Muscle of leg (tissue), 11 donors: ENCODE measurements around the gene TMEM132D. TPM values are rescaled to one million over a fixed set of nuclear protein-coding genes. Genes with fewer than 3 reads are reported as not detected.

Experiments used
- DNase-seq: peaks from one replicate; pipeline ENCODE4 v3.0.0; 2013
- H3K27ac ChIP-seq: one replicate; pipeline ENCODE4 v1.5.1; 2013; ENCODE audit warnings: mild to moderate bottlenecking, low read length, control low read depth
- H3K27me3 ChIP-seq: one replicate; pipeline ENCODE4 v1.6.1; 2013; ENCODE audit warnings: low read length; ENCODE audit not compliant: control insufficient read depth, insufficient read depth
- H3K36me3 ChIP-seq: one replicate; pipeline ENCODE4 v1.6.1; 2013; ENCODE audit warnings: low read length; ENCODE audit not compliant: control insufficient read depth, insufficient read depth
- H3K4me1 ChIP-seq: one replicate; pipeline ENCODE4 v1.6.1; 2013; ENCODE audit warnings: low read length; ENCODE audit not compliant: control insufficient read depth, insufficient read depth
- H3K4me3 ChIP-seq: one replicate; pipeline ENCODE4 v1.5.1; 2013; ENCODE audit warnings: low read length, control low read depth
- H3K9me3 ChIP-seq: replicated peaks from 2 replicates; pipeline ENCODE4 v1.6.1; 2013; ENCODE audit warnings: low read depth, low read length; ENCODE audit not compliant: control insufficient read depth
- WGBS: methylation state at CpG from one replicate; pipeline ENCODE4 v1.1.5; 2013; ENCODE audit warnings: missing lambda C conversion rate; ENCODE audit not compliant: insufficient coverage; 5-methylcytosine and 5-hydroxymethylcytosine counted together
- polyA plus RNA-seq, 8 donors: library from polyadenylated mRNA; unstranded; fragments of 120-200 nt; gene quantifications; one replicate each; pipeline versions ENCODE4 v1.2.1 to v1.2.3, GENCODE V29; 2013; ENCODE audit warnings: inconsistent platforms in 1 of 8, low replicate concordance in 1 of 8; ENCODE audit not compliant: insufficient read length in 8 of 8, insufficient read depth in 1 of 8
- total RNA-seq: library from RNA; stranded (reverse); fragments of 120-200 nt; gene quantifications from one replicate; pipeline ENCODE4 v1.2.4, GENCODE V29; 2013

Gene TMEM132D
- total and polyA plus RNA-seq, 9 donors, result 0.44 to 2.0 (median 0.85) TPM

GRCh38 chr12:129136694-129137325, 767.0 kb downstream of the TMEM132D start:
- no peak for DNase-seq
- Histone ChIP-seq H3K36me3 (no peaks in the 10 kb centered on the region), H3K27ac (no peak overlapping the region), H3K27me3 (no peaks in the 10 kb centered on the region), H3K9me3 (no peaks in the 10 kb centered on the region), H3K4me1 (no peaks in the 10 kb centered on the region), H3K4me3 (no peak overlapping the region)
- WGBS, result 90% methylated on average over 3 of the region's 3 CpGs

DNA sequence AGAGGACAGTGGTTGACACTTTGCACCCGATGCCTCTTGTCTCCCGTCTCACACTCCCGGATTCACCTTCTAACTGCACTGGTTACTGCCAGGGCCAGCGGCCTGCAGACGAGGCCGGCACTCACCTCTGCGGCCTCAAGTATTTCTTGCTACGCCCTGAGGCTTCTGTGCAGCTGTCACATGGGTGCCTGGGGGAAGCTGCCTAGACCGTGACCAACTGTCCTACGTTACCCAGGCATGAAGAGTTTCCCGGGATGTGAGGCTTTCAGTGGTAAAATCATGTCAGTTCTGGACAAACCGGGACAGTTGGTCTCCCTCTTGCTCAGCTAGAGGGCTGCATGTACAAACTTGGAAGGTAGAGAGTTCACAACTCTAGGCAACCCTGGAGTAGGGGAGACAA, 776.1 kb downstream of the TMEM132D start:
- Histone ChIP-seq H3K9me3 (no peaks in the 10 kb centered on the region), H3K36me3 (no peaks in the 10 kb centered on the region), H3K27me3 (no peaks in the 10 kb centered on the region), H3K4me3 (no peak overlapping the region), H3K27ac (no peak overlapping the region), H3K4me1 (peaks cover 6% of the 10 kb centered on the region)
- DNase-seq, result peak; percentile 26
- WGBS, result 63% methylated on average over 12 of the region's 12 CpGs

GRCh38 chr12:129127211-129127610, 776.6 kb downstream of the TMEM132D start:
- Histone ChIP-seq H3K4me3 (no peak overlapping the region), H3K4me1 (peaks cover 6% of the 10 kb centered on the region), H3K27me3 (no peaks in the 10 kb centered on the region), H3K9me3 (no peaks in the 10 kb centered on the region), H3K27ac (no peak overlapping the region), H3K36me3 (no peaks in the 10 kb centered on the region)
- 74% methylated on average over 6 of the region's 9 CpGs for WGBS
- DNase-seq, result peak; percentile 19

GRCh38 chr12:129119537-129119936, 784.3 kb downstream of the TMEM132D start:
- H3K27ac ChIP-seq, result no peak overlapping the region
- no peaks in the 10 kb centered on the region for H3K4me1 ChIP-seq
- no peak overlapping the region for H3K4me3 ChIP-seq
- WGBS, result 43% methylated on average over 1 of the region's 1 CpG
- H3K27me3 ChIP-seq, result no peaks in the 10 kb centered on the region
- no peaks in the 10 kb centered on the region for H3K9me3 ChIP-seq
- no peaks in the 10 kb centered on the region for H3K36me3 ChIP-seq
- DNase-seq, result peak; percentile 36

DNA sequence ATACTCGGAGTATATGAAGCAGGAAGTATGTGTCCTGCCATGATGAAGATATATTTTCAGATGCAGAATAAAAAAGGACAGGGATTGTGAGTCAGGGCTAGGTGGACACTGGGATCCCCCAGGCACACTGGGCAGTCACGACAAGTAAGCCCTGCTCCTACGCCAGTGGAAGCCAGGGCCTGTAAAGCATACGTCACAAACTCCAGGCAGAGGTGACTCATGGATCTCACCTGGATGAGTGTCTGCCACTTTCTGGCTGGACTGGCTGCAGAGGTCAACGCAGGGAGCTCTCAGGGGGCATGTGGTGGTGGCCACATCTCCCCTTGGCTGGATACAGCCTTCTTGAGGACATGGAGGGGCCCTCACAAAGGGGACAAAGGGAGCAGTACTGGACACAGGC, 788.3 kb downstream of the TMEM132D start:
- Histone ChIP-seq H3K27ac (no peak overlapping the region), H3K27me3 (no peaks in the 10 kb centered on the region), H3K9me3 (no peaks in the 10 kb centered on the region), H3K4me1 (no peaks in the 10 kb centered on the region), H3K36me3 (no peaks in the 10 kb centered on the region), H3K4me3 (no peak overlapping the region)
- WGBS, result 68% methylated on average over 5 of the region's 5 CpGs
- no peak for DNase-seq

GRCh38 chr12:129110575-129110974, 793.2 kb downstream of the TMEM132D start:
- WGBS, result 80% methylated on average over 1 of the region's 8 CpGs
- no peaks in the 10 kb centered on the region for H3K36me3 ChIP-seq
- DNase-seq, result no peak

GRCh38 chr12:129109174-129110001, 794.4 kb downstream of the TMEM132D start:
- H3K27ac ChIP-seq, result no peak overlapping the region

More at GRCh38 chr12:129110575-129110974, 793.2 kb downstream of the TMEM132D start:
- no peaks in the 10 kb centered on the region for H3K27me3 ChIP-seq
- H3K4me1 ChIP-seq, result no peaks in the 10 kb centered on the region
- H3K9me3 ChIP-seq, result no peaks in the 10 kb centered on the region
- H3K4me3 ChIP-seq, result no peak overlapping the region
- no peak overlapping the region for H3K27ac ChIP-seq

DNA sequence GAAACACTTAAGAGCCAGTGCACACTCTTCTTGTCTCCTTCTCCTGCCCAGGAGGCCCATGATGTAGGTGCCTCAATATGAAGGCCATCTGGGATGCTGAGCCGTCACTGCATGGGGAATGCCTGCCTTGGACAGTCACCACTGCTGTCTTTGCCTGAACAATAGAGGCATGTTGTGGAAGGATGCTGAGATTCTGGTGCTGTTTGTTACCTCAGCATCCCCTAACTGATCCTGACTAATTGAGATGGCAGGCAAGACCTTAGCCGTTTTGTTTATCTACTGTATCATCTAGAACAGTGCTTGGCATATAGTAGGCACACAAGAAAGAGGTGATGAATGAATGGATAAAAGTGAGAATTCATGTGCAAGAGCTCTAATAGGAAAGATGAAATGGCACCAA, 797.1 kb downstream of the TMEM132D start:
- Histone ChIP-seq H3K36me3 (no peaks in the 10 kb centered on the region), H3K27me3 (no peaks in the 10 kb centered on the region), H3K4me3 (no peak overlapping the region), H3K4me1 (peaks cover 6% of the 10 kb centered on the region), H3K27ac (no peak overlapping the region), H3K9me3 (no peaks in the 10 kb centered on the region)
- DNase-seq, result no peak
- WGBS, result no CpG with 5 or more reads among the region's 2 CpGs

More at GRCh38 chr12:129109174-129110001, 794.4 kb downstream of the TMEM132D start:
- H3K36me3 ChIP-seq, result no peaks in the 10 kb centered on the region
- H3K4me3 ChIP-seq, result no peak overlapping the region
- H3K27me3 ChIP-seq, result no peaks in the 10 kb centered on the region
- no peaks in the 10 kb centered on the region for H3K9me3 ChIP-seq
- H3K4me1 ChIP-seq, result no peaks in the 10 kb centered on the region
- no peak for DNase-seq
- 83% methylated on average over 10 of the region's 17 CpGs for WGBS

- no peaks in the 10 kb centered on the region for H3K36me3 ChIP-seq
- DNase-seq, result peak; percentile 65
- peak overlapping the region; percentile 22 for H3K27ac ChIP-seq
- 37% methylated on average over 4 of the region's 4 CpGs for WGBS
- H3K4me3 ChIP-seq, result no peak overlapping the region
- no peaks in the 10 kb centered on the region for H3K27me3 ChIP-seq
- H3K4me1 ChIP-seq, result peaks cover 6% of the 10 kb centered on the region
- H3K9me3 ChIP-seq, result no peaks in the 10 kb centered on the region
Measured at GRCh38 chr12:129103231-129103630, 800.6 kb downstream of the TMEM132D start.

- no peaks in the 10 kb centered on the region for H3K27me3 ChIP-seq
- no peaks in the 10 kb centered on the region for H3K9me3 ChIP-seq
- H3K4me3 ChIP-seq, result no peak overlapping the region
- H3K4me1 ChIP-seq, result peaks cover 6% of the 10 kb centered on the region
- no peaks in the 10 kb centered on the region for H3K36me3 ChIP-seq
- H3K27ac ChIP-seq, result no peak overlapping the region
- WGBS, result 80% methylated on average over 4 of the region's 7 CpGs
- no peak for DNase-seq
Measured at GRCh38 chr12:129102233-129102632, 801.6 kb downstream of the TMEM132D start.
